PC-3 (cell line): ENCODE data around the gene PTPRE. TPM values are rescaled to one million over a fixed set of nuclear protein-coding genes. Genes with fewer than 3 reads are reported as not detected.

ENCODE experiments used
- ATAC-seq: fragments of 200-7000 bp; cut with Tn5 transposase; 2 replicates; pipeline ENCODE4 v1.9.1; 2020; ENCODE audit warnings: mild to moderate bottlenecking, moderate library complexity
- BruUV-seq: library from RNA; stranded (reverse); fragments of 400-500 nt; replicated peaks from 2 replicates; lab custom pipeline; 2021; lab: Mats Ljungman, UMichigan
- CTCF ChIA-PET: fragments of 300-600 bp; sonication (Branson Sonifier 250); formaldehyde crosslinking; loops from one replicate; lab custom pipeline; 2022; ENCODE audit warnings: antibody characterized with exemption; lab: Charles Lee
- POLR2A ChIA-PET: fragments of 300-600 bp; sonication (Branson Sonifier 250); formaldehyde crosslinking; loops from one replicate; lab custom pipeline; 2022; ENCODE audit warnings: antibody characterized with exemption; ENCODE audit not compliant: unreplicated experiment; lab: Charles Lee
- DNase-seq: peaks from one replicate; pipeline ENCODE4 v3.0.0-alpha.2; 2015
- H2AFZ ChIP-seq: fragments of 300-600 bp; sonication (generic); 2 replicates; pipeline ENCODE4 v1.6.0; 2016; ENCODE audit warnings: antibody characterized with exemption, low read length
- H3F3A ChIP-seq: fragments of 300-600 bp; sonication (generic); one replicate; pipeline ENCODE4 v1.6.0; 2017; ENCODE audit warnings: antibody characterized with exemption, low read length, control low read depth, mild to moderate bottlenecking; ENCODE audit not compliant: unreplicated experiment
- H3K27ac ChIP-seq: fragments of 300-600 bp; sonication (generic); 2 replicates; pipeline ENCODE4 v1.5.1; 2016; ENCODE audit warnings: mild to moderate bottlenecking, low read length
- H3K27me3 ChIP-seq: fragments of 300-600 bp; sonication (generic); 2 replicates; pipeline ENCODE4 v1.6.1; 2016; ENCODE audit warnings: low read length, mixed read lengths
- H3K36me3 ChIP-seq: fragments of 300-600 bp; sonication (generic); 2 replicates; pipeline ENCODE4 v1.6.1; 2016; ENCODE audit warnings: low read depth, mixed run types, low read length, mixed read lengths
- H3K4me1 ChIP-seq: fragments of 300-600 bp; sonication (generic); 2 replicates; pipeline ENCODE4 v1.5.1; 2016; ENCODE audit warnings: low read length; ENCODE audit not compliant: insufficient read depth
- H3K4me2 ChIP-seq: fragments of 300-600 bp; sonication (generic); 2 replicates; pipeline ENCODE4 v1.6.0; 2016; ENCODE audit warnings: low read length
- H3K4me3 ChIP-seq: fragments of 300-600 bp; sonication (generic); 2 replicates; pipeline ENCODE4 v1.5.1; 2016; ENCODE audit warnings: mild to moderate bottlenecking, low read length, mixed read lengths
- H3K79me2 ChIP-seq: fragments of 300-600 bp; sonication (generic); 2 replicates; pipeline ENCODE4 v1.6.1; 2017; ENCODE audit warnings: low read length, mixed read lengths
- H3K9ac ChIP-seq: fragments of 300-600 bp; sonication (generic); 2 replicates; pipeline ENCODE4 v1.6.0; 2016; ENCODE audit warnings: mild to moderate bottlenecking, low read length
- H3K9me2 ChIP-seq: fragments of 300-600 bp; sonication (generic); replicated peaks from 2 replicates; pipeline ENCODE4 v1.6.1; 2016; ENCODE audit warnings: mixed run types, low read length, mixed read lengths
- H3K9me3 ChIP-seq: fragments of 300-600 bp; sonication (generic); 2 replicates; pipeline ENCODE4 v1.6.1; 2016; ENCODE audit warnings: low read length, mixed read lengths
- H4K20me1 ChIP-seq: fragments of 300-600 bp; sonication (generic); 2 replicates; pipeline ENCODE4 v1.6.1; 2016; ENCODE audit warnings: low read length, mixed read lengths
- CTCF ChIP-seq: fragments of 300-600 bp; sonication (generic); conservative IDR thresholded peaks from 2 replicates; pipeline ENCODE4 v1.5.1; 2017; ENCODE audit warnings: antibody characterized with exemption, low read depth, mild to moderate bottlenecking, low read length
- EZH2 ChIP-seq: fragments of 300-600 bp; sonication (generic); IDR thresholded peaks from one replicate; pipeline ENCODE4 v1.6.1; 2017; ENCODE audit warnings: antibody characterized with exemption, mild to moderate bottlenecking, low read length; ENCODE audit not compliant: unreplicated experiment
- EZH2phosphoT487 ChIP-seq: fragments of 300-600 bp; sonication (generic); IDR thresholded peaks from 2 replicates; pipeline ENCODE4 v1.6.1; 2018; ENCODE audit warnings: mild to moderate bottlenecking, antibody characterized with exemption, low read length, borderline replicate concordance
- intact Hi-C: fragments of 100-400 bp; cut with micrococcal nuclease; formaldehyde crosslinking; loops from 2 replicates; pipeline ENCODE4 v1.9.0; 2023
- total RNA-seq: library from RNA; depleted of rRNA; stranded (reverse); fragments of >200 nt; gene quantifications from 2 replicates; pipeline ENCODE4 v1.2.3, GENCODE V29; 2014

PTPRE gene
- total RNA-seq, 1 experiment from 2014 or later: 3.1 TPM

GRCh38 chr10:128110339-128110738, 203.4 kb downstream of the PTPRE start:
- ChIA-PET POLR2A (no interaction called here), CTCF (no interaction called here)
- Histone ChIP-seq H3K27me3 (no peaks in the 10 kb centered on the region), H2AFZ (no peak overlapping the region), H3F3A (no peaks in the 10 kb centered on the region), H3K4me3 (no peak overlapping the region), H3K79me2 (peaks cover 15% of the 10 kb centered on the region; the same call in 1 of the 2 replicates), H3K4me2 (no peak overlapping the region), H3K9me2 (no peaks in the 10 kb centered on the region), H3K27ac (no peak overlapping the region), H3K4me1 (no peaks in the 10 kb centered on the region), H3K36me3 (peaks cover 95% of the 10 kb centered on the region), H3K9ac (no peak overlapping the region), H4K20me1 (peaks cover 8% of the 10 kb centered on the region), H3K9me3 (no peaks in the 10 kb centered on the region)
- no peak for ATAC-seq
- BruUV-seq: no TSS peak
- TF ChIP-seq EZH2phosphoT487 (no peak), CTCF (no peak), EZH2 (no peak)
- no peak for DNase-seq
- intact Hi-C loops: no loop called here

- ATAC-seq (no peak), DNase-seq (no peak)
- H3K9me3 ChIP-seq: no peaks in the 10 kb centered on the region
- ChIA-PET CTCF (no interaction called here), POLR2A (interaction anchor here (0.6 kb wide), 1 partner anchor 16 kb away, joined by 3 read pairs; no protein-coding TSS in a partner anchor)
- H3K9me2 ChIP-seq: no peaks in the 10 kb centered on the region
- BruUV-seq: TSS peak; percentile 5
- no peak overlapping the region for H3K9ac ChIP-seq
- H3K4me3 ChIP-seq: no peak overlapping the region
- H4K20me1 ChIP-seq: peaks cover 8% of the 10 kb centered on the region
- no peaks in the 10 kb centered on the region for H3K27me3 ChIP-seq
- H3F3A ChIP-seq: no peaks in the 10 kb centered on the region
- peaks cover 19% of the 10 kb centered on the region for H3K79me2 ChIP-seq
- H3K4me2 ChIP-seq: no peak overlapping the region
- no peaks in the 10 kb centered on the region for H3K4me1 ChIP-seq
- no peak overlapping the region for H3K27ac ChIP-seq
- no peak overlapping the region for H2AFZ ChIP-seq
- peaks cover 96% of the 10 kb centered on the region for H3K36me3 ChIP-seq
- no peak for TF ChIP-seq EZH2phosphoT487
- no peak for TF ChIP-seq EZH2
- TF ChIP-seq CTCF: no peak
- intact Hi-C loops: no loop called here
Measured at GRCh38 chr10:128111696-128112095, 204.8 kb downstream of the PTPRE start.

- CTCF ChIA-PET: no interaction called here
- POLR2A ChIA-PET: no interaction called here
- Histone ChIP-seq H3K9me2 (no peaks in the 10 kb centered on the region), H3K4me1 (no peaks in the 10 kb centered on the region), H3K4me2 (no peak overlapping the region), H3K27me3 (no peaks in the 10 kb centered on the region), H3K4me3 (no peak overlapping the region), H3K9me3 (no peaks in the 10 kb centered on the region), H3K27ac (no peak overlapping the region), H4K20me1 (peaks cover 8% of the 10 kb centered on the region), H3K79me2 (peaks cover 24% of the 10 kb centered on the region), H3F3A (no peaks in the 10 kb centered on the region), H2AFZ (no peak overlapping the region), H3K9ac (no peak overlapping the region), H3K36me3 (peaks cover 94% of the 10 kb centered on the region)
- DNase-seq (no peak), ATAC-seq (no peak)
- no peak for TF ChIP-seq CTCF
- no peak for TF ChIP-seq EZH2
- no peak for TF ChIP-seq EZH2phosphoT487
- intact Hi-C loops: no loop called here
- no TSS peak for BruUV-seq
Measured at GRCh38 chr10:128113026-128113425, 206.1 kb downstream of the PTPRE start.
